Fibroblast of peridontal ligament (primary cell): Measurements from ENCODE around the gene UBA3.
A peak's percentile ranks its signal among the peaks of the same experiment; 100 is the strongest.

Source experiments
- DNase-seq: peaks from one replicate; pipeline ENCODE4 v3.0.0-alpha.2; 2010; ENCODE audit errors: extremely low read depth

UBA3 gene

DNA sequence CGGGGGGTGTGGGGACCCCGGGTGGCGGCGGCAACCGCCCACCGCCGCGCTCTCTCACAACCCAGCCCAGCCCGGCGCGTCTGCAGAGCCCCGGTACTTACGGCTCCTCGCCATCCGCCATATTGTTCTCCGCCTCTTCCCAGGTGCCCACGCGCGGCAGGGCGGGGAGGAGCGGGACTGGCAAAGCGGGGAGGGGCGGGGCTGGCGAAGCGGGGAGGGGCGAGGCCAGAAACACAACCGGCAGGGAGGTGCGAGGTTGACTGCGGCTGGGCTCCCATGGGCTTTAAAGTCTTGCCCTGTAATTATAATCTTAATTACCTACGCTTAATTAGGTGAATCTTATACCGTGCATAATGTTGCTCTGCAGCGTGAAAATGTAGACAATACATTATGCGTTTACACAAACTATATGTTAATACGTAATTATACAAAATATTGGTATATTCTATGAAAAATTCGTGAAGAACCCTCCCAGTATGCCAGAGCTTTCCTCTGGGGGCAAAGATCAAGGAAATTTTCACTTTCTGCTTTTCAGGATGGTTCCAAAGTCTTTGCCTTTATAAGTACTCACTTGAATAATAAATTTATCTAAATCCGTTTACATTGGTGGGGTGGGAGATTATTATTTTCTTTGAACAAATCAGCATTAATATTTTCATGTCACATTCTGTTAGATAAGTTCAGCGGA, at the start of gene UBA3:
TSS of gene UBA3 (minus strand) at position 133 of the 688 bp plus-strand sequence. CDS start at position 121, 12 bp downstream.
- peak; percentile 67 for DNase-seq

DNA sequence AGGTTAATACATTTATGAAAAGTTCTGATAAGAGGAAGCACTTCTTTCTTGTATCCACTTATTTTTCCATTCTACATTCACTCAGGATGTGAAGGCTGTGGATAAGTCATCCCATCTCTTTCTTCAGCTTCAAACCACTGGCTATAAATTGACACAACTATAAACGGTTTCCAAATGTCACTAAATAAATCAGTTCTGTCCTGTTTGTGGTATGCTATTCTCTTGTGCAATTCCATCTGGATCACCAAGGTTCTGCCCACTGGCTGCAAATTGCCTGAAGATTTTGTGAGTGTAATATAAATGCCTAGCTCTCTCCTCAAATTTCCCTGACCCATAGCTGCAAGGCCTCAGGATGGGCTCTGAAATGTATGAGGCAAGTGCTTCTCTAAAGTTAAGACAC, 49.4 kb upstream of the UBA3 start:
- no peak for DNase-seq

DNA sequence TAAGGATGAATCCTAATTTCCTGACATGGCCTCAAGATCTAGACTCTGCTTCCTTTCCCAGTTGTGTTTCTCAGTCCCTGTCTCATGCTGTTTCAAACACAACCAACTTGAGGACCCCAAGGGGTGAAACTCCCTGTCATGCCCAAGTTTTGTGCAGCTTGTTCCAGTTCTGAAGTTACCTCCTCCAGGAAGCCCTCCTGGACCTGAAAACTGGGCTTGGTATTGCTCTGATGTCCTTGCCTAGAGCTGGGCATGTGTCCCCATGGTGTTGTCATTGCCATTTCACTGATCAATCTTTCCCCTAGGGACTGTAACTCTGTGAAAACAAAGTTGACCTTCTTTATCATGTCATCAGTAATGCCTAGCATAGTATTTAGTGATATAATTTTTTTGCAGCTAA, 48.3 kb upstream of the UBA3 start:
- DNase-seq = no peak

DNA sequence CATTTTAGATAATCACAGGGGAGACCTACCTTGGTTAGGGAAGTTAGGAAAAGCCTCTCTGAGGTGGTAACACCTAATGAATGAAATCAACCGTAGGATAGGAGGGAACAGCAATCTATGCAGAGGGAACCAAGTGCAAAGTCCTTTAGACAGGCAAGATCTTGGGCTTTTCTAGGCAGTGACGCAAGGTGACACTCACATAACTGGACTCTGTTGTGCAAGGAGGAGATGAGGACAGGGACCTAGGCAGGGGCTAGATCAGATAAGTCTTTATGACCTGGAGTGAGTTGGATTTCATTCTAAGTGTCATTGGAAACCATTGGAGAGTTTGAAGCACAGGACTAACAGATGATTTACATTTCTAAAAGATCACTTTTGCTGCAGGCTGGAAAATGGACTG, 46.8 kb upstream of the UBA3 start:
- DNase-seq = no peak

DNA sequence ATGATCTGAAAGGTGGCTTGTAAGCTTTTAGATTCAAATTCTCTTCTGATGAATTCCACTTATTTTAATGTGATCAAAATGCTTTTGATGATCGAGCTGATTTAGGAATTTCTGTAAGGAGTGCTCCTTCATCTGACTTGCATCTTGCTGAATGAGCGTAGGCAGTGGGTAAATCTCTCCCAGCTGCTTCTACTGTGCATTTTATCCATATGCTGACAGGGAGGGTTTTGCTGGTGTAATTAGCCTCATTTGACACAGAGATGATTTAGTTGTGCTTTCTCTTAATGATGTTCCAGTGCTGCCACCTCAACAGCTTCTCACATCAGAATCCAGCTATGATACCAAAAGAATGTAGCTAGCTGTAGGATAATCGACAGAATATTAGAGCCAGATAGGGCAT, 46.1 kb upstream of the UBA3 start:
- no peak for DNase-seq

DNA sequence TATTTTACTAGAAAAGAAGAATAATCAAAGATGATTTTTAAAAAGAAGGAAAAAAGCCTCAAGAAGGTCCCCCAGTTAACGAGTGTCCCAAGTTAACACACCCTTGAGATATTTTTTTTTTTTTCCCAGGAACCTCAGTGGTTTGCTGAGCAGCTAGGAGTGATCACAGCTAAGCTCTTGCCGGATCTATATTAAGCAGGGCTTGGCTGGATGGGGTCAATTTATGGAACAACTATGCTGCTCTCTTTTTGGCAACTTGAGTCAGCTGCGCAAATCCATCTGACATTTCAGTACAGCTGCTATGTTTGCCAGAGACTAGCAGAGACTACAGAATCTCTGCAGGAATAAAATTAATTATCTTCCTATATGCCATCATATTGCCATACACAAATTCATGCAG, 42.2 kb upstream of the UBA3 start, which contains the start of gene LMOD3:
TSS of gene LMOD3 (minus strand) at position 193 of the 400 bp plus-strand sequence. CDS start 209 bp downstream, outside the sequence.
- DNase-seq = no peak

DNA sequence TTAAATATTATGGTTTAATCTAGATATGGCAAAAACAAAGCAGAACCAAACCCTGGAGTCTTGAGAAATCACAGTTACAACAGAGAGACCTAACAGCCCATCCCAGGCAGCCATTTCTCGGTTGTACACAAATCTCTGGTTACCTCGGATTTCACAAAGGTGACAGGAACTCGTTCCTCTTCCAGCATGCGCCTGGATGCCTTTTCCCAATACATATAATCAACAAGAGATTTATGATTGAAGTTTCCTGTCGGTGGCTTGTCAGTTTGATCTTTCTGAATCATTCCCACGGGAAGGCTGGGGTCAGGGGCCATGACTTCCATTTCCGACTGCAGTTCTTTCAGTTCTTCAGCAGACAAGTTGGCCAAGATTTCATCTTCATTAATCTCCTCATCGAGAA, 41.8 kb upstream of the UBA3 start:
- no peak for DNase-seq

DNA sequence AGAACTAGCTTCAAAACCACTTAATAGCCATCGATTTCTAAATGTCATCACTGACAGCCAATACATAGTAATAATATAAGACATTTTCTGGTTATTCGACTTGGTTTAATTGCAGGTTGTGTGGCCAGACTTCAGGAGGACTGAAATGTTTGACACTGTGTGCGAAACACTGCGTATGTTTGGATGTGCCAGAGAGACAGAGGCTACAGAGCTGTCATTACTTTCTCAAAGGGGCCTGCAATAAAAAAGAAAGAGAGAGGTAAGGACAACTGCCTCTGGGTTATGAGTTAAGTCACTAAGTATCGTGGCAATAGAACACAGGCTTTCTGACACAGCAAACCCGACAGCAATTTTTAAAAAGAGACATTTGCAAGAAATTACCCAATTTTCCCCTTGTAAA, 41.3 kb upstream of the UBA3 start:
- DNase-seq = no peak

DNA sequence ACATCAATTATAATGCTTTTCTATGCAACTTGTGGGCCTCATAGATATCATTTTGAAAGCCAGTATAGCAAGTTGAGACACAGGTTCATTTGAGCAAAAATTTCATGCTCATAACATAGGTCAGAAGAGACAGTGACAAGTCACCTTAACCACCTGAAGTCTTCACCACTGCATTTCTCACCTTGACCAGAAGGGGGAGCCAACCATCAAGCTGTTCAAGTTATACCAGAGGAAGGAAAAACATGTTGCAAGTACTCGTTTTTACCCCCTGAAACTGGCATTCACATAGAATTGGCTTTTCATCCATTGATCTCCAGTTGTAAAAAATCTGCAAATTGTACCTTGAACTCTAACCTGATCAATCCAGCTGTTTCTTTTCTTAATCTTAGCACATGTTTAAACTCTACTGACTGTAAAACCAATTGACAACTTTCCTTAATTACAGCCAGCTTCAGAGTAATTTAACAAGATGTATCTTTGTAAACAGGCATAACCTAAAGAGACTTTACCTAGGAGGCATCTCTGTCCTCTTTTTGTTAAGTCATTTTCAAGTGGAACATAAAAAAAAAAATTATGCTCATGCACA, 40.8 kb upstream of the UBA3 start:
- DNase-seq = peak; percentile 81

DNA sequence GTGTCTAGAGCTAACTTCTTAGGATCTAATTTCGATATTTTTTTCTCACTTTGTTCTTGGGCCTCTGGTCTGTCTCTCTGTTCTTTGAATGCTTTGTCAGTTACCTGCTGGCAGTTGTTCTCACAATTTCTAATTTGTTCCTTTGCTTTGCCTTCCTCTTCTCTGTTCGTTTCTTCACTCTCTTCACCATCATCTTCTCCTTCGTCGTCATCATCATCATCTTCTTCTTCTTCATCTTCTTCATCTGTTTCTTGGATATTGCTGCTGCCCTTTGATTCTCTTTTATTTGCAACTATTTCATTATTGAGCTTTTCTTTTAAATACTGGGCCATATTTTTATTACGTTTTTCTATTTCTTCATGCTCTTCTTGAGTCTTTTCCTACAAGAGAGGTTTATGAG, 39.5 kb upstream of the UBA3 start:
- DNase-seq = no peak

DNA sequence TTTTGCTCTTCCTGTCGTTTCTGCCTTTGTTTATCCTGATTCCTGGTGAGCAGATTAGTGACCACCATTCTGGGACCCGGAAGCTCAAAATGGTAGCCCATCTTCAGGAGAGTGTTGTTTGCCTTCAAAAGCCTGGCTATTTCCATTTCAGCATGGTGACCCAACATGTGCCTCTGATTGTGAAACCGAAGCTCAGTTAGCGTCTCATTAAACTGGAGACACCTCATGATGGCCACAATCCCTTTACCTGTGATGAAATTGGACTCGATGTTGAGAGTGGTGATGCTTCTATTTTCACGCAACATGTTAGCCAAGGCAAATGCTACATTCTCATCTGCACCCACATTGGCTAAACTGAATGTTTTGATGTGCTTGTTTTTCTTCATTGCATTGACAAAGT, 39.0 kb upstream of the UBA3 start:
- DNase-seq = no peak

DNA sequence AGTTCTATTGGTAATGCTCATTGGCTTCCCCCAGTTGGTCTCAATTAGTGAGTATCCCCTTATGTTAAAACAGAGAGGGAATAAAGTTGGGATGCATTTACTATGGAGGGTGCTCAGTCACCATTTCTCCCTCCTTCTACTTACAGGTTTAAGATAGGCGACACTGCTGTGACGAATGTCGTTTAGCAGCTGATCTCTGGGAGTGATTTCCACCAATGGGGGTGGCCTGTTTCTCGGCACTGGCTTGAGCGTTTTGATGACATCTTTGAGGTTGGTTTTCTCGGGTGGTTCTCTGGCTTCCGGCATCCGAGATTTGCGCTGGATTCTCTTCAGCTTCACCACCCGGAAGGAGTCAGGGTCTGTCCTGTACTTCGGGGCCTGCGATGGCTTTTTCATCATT, 38.4 kb upstream of the UBA3 start:
- no peak for DNase-seq

DNA sequence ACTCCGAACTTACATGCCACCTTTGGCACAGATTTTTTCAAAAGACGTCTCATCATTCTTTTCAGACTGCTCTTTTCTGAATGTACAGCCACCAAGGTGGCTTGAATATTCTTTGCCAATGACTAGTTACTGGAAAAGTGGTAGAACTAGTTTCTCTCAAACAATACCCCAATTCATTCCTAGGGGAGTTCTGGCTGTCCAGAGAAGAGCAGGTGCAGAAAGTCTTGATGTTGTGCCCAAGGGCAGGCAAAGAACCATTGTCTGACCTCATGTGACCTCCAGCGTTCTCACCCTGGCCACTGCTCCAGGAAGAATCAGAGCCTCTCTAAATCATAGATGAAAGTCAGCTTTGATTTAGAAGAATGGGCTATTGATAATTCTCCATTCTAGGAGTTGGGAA, 36.7 kb upstream of the UBA3 start:
- DNase-seq = no peak

DNA sequence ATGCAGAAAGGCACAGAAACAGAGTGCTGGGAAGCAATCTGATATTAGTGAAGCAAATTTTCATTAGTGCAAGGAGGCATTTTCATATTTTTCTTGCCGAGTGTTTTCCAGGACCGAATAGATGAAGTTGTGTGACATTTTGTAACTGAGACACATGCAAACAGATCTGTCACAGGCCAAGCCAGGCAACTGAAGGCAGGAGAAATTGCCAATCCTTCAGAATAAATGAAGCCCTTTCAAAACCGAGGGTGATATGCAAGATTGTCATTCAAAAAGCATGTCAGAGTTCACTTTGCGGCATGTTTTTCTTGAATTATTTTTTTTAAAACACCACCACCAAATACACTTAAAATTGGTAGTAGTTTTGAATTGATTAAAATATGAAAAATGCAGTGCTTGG, 36.0 kb upstream of the UBA3 start:
- no peak for DNase-seq

DNA sequence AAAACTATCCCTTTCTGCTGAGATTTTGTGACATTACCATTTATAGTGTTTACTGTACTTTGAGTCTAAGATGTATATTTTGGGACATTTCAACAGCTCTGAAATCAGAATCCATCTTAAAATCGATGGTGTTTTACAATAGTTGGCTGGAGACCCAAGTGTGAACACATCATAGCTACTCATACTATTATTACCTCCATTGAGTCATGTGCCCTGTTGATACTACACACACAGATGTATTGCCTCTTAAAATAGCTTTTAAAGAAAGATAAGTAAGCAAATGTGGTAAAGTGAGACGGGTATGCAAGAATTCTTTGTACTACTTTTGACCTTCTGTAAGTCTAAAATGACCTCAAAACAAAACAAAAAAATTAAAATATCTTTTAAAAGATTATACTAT, 35.6 kb upstream of the UBA3 start:
- peak; percentile 65 for DNase-seq

DNA sequence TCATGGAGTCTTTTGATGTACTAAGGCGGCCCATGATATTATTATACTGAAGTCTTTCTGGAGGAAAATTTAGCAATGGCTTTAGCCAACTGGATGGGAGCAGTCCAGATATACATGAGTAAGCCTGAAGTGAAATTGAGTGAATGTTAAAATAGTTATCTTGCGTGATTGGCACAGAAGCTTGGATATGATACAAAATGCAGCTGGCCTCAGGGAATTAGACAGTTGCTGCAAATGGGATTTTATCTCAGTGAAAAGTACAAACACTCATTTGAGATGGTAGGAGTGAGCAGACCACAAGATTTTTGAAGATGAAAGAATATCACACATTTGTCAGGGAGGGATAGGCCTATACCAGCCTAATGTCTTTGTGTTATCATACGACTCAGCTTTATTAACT, 33.4 kb upstream of the UBA3 start:
- peak; percentile 72 for DNase-seq

DNA sequence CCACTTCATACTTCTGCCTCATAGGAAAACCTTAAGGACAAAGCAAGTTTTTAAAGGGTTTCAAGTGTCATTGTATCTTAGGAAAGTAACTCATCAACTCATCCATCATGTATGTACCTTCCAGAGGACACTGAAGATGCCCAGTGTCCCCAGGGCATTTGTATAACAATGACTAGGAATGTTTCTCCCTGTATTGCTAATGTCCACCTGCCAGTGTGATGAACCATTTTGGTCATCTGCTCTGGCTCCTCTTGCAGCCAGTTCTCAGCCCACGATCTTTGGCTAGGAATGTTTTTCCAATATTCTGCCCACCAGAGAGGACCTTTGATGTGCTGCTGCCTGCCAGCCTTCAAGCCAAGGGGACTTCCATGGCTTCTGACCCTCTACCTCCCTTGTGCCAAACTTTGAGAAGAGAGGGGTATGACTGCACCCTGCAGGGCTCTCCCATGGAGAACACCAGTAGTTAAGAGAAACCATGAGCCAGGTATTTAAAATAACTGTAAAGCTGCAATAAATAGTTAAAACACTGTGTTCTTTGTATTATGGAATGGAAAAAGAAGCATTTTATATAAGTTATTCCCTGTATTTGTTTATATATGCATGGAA, 30.9 kb upstream of the UBA3 start:
- no peak for DNase-seq

DNA sequence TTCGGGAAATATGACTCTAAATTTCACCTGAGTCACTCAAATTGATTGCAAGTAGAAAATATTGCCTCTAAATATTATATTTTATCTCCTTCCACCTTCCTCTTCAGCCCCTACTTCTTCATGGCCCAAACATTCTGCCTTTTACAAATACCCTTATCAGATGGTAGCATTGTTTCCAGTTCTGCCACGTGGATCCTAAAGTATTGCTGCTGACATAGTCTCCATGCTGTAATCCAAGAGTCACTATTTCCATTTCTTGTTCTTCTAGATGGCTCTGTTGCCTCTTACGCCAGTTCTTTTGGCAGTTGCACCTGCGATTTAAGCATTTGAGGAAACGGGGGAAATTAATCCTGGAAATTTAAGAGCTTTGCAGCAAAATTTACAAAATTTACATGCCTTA, 28.6 kb upstream of the UBA3 start:
- DNase-seq = no peak

DNA sequence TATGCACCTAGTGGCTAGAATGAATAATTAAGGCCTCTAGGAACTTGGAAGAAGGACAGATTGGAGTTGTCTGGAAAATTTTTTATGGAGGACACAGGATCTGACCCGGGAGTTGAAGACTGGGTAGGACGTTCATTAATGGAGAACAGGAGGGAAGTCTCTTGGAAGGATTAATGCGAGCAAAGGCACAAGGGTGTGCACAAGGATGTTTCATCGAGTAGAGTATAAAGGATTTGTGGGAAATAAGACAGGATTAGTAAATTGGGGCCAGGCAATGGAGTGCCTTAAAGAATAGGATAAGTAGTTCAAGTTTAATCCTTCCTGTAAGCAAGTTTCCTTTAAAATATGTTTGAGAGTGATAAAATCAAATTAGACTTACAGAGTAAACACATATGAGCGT, 27.7 kb upstream of the UBA3 start:
- no peak for DNase-seq

DNA sequence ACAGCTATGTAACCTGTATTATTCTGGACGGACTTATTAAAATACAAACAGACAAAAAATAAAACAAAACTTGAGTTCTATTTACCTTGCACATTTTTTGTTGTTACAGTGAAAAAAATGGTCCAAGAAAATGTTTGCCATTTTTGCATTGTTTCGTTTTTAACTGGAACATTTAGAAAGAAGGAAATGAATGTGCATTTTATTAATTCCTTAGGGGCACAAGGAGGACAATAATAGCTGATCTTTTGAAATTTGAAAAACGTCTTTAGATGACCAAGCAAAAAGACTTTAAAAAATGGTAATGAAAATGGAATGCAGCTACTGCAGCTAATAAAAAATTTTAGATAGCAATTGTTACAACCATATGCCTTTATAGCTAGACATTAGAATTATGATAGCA, 25.2 kb upstream of the UBA3 start:
- no peak for DNase-seq

DNA sequence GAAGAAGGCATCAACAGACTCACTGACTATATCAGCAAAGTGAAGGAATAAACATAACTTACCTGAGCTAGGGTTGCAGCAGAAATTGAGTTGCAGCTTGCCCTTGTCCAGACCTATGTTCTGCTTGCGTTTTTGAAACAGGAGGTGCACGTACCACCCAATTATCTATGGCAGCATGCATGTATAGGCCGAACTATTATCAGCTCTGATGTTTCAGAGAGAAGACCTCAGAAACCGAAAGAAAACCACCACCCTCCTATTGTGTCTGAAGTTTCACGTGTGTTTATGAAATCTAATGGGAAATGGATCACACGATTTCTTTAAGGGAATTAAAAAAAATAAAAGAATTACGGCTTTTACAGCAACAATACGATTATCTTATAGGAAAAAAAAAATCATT, 24.4 kb upstream of the UBA3 start:
- no peak for DNase-seq

DNA sequence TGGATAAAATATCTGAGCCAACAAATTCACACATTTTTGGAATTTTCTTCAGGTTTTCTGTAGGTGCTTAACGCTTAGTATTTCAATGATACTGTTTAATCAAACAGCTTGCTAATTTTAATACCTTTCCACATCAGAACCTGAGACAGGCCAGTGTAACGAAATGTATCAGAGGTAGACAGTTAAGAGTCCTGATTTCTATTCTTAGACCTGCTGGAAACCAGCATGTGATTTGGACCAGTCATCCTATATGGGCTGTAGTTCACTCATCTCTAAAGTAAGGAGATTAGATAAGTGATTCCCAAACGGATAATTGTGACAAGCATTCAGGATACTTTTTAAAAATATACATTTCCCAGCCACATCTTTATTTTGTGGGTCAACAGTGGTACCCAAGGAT, 23.0 kb upstream of the UBA3 start:
- no peak for DNase-seq

DNA sequence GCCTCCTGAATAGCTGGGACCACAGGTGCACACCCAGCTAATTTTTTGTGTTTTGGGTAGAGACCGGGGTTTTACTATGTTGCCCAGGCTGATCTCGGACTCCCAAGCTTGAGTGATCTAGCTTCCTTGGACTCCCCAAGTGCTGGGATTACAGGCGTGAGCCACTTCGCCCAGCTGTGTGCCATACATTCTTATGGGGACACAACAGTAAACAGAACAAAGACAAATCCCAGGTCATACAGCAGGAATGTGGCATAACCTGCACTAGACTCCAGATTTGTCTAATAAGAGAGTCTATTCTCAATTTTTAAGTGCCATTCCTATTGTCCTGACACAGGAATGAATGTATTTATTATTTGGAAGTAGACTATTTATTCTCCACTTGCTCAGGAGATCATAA, 22.2 kb upstream of the UBA3 start:
- DNase-seq = no peak

DNA sequence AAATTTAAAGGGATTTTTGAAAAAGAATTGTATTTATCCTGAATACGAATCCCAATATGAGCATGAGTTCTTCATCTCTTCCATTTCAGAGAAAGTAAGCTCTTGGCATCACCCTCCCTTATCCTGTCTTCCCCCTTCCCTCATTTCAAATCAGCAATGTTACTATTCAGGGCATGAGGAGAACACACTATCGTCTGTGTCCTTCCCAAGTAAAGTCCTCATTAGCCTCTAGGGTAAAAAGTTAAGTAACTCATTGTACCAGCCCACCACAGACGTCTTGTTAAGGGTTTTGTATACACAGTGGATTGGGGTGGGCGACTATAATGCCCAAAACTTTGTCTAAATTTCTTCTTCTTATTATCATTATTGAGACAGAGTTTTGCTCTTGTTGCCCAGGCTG, 19.4 kb upstream of the UBA3 start:
- no peak for DNase-seq
